HG03097 (cell line): ENCODE measurements around the gene LRMDA.

Experiments
- ATAC-seq: cut with Tn5 transposase; IDR thresholded peaks from one replicate; pipeline ENCODE4 v1.9.1; 2021; ENCODE audit not compliant: unreplicated experiment, low FRiP score

Gene LRMDA

GRCh38 chr10:75565286-75566251 is 134.1 kb downstream of the LRMDA start:
- no peak for ATAC-seq

DNA sequence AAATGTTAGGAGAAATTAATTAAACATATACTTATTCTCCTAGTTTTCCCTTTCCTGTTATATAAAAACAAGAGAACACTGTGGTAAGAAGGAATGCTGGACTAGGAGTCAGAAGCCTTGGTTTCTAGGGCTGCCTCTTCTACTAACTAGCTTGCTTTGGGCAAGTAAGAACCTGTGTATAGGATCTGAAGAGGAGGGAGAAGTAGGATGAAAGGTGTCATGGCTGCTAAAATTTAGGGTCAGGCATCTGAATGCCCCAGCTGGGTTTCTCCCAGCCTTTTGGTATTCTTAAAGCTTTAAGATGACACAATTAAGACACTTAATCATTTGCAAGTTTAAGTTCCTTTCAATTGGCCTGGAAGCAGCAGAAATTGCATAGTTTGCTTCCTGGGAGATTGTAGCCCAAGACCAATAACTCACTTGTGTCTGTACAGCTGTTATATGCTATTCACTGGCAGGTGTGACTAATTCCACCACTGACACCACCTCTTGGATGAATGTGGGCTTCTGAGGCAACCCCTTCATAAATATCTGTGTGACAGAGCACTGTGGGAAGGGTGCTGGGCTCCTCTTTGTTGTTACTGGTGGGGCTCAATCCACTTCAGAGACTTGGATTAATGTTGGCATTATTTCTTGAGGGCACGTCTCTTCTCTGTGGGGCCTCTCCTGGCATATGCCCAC is 137.2 kb downstream of the LRMDA start:
- no peak for ATAC-seq

- no peak for ATAC-seq
Measured at GRCh38 chr10:75569506-75569905, 138.1 kb downstream of the LRMDA start.

DNA sequence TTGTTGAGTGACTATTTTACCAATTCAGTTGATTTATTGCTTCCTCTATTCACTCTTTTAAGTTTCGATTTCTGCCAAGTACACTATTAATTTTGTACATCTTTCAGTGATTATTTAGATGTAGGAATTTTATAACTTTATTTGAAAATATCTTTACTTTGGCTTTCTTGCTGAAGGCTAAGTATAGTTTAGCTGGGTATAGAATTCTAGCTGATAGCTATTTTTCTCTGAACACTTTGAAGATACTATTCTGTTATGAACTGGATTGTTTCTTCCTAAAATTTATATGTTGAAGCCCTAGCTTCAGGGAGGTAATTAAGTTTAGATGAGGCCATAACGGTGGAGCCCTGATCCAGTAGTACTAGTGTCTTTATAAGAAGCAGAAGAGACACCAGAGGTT is 141.1 kb downstream of the LRMDA start:
- no peak for ATAC-seq

DNA sequence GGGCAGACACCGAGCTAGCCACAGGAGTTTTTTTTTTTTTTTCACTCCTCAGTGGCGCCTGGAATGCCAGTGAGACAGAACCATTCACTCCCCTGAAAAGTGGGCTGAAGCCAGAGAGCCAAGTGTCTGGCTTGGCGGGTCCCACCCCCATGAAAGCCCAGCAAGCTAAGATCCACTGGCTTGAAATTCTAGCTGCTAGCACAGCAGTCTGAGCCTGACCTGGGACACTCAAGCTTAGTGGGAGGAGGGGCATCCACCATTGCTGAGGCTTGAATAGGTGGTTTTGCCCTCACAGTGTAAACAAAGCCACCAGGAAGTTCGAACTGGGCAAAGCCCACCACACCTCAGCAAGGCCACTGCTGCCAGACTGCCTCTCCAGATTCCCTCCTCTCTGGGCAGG is 144.5 kb downstream of the LRMDA start:
- no peak for ATAC-seq

DNA sequence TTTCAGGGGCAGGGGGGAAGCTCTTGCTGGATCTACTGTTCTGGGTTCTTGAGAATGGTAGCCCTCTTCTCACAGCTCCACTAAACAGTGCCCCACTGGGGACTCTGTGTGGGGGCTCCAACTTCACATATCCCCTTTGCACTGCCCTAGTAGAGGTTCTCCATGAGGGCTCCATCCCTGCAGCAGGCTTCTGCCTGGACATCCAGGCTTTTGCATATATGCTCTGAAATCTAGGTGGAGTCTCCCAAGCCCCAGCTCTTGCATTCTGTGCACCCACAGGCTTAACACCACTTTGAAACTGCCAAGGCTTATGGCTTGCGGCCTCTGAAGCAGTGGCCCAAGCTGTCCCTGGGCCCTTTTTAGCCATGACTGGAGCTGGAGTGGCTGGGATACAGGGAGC is 150.7 kb downstream of the LRMDA start:
- no peak for ATAC-seq

DNA sequence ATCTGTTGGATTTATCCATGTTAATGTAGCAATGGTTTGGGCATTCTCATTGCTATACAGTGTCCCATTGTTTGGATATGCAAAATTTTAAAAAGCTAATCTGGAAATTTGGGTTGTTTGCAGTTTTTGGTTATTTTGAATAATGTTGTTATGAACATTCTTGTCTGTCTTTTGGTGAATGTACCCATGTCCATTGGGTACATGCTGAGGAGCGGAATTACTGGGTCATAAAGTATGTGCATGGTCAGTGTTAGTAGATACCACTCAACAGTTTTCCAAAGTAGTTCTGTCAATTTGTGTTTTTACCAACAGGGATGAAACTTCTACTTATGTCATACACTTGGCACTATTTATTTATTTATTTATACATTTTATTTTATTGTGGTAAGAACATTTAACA is 153.9 kb downstream of the LRMDA start:
- ATAC-seq, result no peak

GRCh38 chr10:75586814-75587213 is 155.4 kb downstream of the LRMDA start:
- ATAC-seq, result no peak

GRCh38 chr10:75588031-75588430 is 156.6 kb downstream of the LRMDA start:
- no peak for ATAC-seq

GRCh38 chr10:75589895-75590654 is 158.7 kb downstream of the LRMDA start:
- no peak for ATAC-seq

- ATAC-seq, result no peak
Measured at GRCh38 chr10:75592151-75592787, 160.8 kb downstream of the LRMDA start.

DNA sequence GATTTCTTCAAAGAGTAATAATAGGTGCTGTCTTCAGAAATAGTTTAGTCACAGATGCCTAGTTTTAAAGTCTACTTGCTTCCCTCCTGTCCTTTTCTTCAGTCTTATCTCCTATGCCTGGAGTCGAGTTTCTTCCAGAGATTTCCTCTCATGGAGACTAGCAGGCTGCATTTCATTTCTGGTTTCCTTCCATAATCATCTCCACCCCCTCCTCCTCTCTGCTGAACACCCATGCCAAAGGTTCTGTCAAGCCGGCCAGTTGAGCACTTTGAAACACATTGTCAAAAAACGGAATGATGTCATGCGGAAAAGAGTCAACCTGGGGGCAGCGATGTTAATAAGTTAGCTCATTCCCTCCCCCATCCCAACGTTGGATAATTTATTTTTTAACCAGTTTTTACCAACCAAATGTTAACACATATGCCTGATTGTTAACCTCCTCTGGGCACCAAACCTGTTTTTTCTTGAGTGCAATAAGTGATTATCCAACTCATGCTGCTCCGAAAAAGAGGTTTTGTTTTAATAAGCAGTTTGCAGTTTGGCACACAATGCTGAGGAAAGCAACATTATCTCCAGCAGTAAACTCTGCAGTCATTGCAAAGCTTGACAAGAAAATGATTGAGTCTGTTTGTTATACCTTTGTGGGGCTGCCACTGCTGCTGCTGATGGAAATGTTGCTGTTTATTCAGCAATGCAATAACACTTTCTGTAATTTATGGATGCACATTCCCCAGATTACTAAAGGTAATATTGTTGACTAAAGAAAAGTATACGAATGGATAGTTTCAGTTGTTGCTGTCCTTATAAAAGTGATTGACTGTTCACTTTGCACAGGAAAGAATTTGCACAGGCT is 161.6 kb downstream of the LRMDA start:
- ATAC-seq, result no peak

DNA sequence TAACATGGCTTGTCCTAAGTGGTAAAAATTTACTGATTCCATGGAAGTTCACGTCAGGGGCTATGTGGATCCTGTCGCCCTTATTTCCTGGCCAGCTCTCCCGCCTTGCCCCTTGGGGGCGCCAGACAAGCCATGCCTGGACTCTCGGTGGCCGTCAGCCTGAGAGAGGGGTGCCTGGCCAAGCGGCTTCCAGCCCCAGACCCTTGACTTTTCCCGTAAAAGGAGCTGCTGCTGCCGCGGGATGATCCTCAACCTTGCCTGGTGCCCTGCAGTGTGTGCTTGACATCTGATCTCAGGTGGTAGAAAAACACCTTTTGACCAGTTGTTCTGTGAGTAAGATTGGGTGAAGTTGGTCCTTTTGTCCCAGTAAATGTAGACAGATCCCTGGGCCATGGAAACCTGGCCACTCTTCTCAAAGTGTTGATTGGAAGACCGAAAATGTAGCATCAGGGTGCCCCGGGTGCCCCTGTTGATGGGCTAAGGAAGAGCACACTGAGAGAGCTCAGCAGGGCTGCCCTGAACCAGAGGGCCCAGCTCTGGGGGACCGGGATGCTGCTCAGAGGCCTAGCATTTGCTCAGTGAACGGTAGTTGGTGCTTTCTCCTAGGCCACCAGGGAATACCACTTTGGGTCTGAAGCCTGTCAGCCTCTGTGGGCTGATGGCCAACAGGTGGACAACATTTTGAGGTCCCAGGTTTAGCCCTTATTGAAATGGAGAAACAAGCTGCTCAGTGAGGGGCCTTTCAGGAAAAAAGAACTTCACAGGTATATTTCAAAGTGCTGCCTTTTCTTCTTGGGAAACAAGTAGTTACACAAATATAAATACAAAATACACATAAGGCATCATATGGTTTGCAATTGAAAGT is 162.5 kb downstream of the LRMDA start:
- no peak for ATAC-seq

DNA sequence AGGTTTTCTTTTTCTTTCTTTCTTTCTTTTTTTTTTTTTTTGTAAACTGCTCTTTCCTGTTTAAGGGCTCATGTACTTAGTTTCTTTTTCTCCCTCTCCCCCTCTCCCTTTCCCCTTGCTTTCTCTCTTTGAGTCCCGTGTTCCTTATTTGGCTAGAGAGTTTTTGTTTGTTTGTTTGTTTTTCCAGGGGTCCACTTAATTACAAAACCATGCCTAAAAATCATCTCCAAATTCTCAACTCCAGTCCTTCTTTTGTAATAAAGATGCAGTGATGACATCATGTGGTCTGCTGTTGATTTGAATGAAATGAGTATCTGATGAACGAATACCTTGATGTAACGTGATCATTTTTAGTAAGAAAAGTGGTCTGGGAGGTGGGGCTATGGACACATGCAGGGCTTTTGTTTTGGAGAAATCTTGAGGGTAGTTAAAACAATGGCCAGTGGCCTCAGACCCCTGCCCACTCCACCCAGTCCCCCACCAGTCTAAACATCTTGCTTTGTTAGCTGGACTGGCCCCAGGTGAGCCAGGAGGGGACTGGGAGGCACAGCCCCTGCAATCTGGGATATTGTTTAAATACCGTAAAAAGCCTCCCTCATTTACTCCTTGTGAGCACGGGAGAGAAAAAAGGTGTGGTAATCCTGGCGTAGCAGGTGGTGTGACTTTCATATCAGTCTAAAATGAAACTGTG is 165.7 kb downstream of the LRMDA start:
- ATAC-seq, result no peak

- ATAC-seq, result no peak
Measured at GRCh38 chr10:75597773-75598440, 166.5 kb downstream of the LRMDA start.

DNA sequence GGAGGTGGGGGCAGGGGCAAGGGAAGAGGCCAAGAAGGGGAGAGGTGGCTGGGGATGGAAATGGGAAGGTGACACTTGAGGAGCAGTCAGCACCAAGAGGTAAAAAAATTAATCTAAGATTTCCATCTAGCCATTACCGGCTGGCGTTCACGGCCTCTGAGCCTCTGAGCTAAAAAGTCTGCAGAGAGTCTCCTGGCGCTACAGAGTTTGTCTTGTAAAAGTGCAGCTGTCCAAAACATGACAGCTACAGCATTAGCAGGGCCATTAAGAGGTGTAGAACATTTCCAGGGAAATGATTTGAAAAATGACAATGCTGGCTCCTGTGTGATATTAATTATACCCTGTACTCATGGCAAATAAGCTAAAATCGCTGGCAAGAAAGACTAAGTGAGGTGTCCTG is 167.6 kb downstream of the LRMDA start:
- no peak for ATAC-seq

DNA sequence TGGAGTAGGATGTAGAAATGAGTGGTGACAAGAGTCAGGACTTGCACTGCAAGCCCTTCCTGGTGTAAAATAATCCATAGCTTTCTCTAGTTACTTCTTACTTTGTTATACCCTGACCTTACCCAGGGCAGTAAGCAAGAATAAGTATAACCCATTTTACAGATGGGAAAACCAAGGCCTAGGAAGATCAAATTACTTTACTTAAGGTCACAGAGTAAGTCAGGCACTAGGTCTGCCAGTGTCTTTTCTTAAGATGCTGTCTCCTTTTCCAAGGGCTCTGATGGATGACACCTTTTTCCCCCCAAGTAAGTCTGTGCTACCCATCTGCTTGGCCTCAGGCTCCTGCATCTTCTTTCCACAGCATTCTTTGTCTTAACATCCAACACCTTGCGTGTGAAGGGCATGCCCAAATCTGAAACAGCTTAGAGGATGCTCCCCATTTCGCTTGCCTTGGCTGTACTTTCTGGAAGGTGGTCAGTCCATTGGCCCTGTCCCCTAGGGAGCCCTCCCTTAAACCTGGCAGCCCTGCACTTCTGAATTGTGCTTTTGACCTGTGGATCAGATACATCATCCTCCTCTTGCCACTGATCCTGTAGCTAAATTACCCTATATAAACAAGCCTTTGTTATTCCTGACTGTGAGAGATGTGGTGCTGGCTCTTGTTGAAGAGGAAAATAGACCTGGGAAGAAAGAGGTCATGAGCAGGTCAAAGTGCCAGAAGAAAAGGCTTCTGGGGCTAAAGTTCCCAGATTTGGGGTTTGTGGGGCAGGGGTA is 168.6 kb downstream of the LRMDA start:
- no peak for ATAC-seq
